Upper lobe of left lung (tissue), 6 donors: ENCODE measurements around the gene RAB43. TPM values are rescaled to one million over a fixed set of nuclear protein-coding genes. Genes with fewer than 3 reads are reported as not detected.
"Not testable (repeated sequence)": the region's sequence is repeated elsewhere in the genome, so short reads cannot be mapped to it uniquely, and the experiment has no call there.

Source experiments
- ATAC-seq, 2 donors: fragments of 200-7000 bp; cut with Tn5 transposase; one replicate each; pipeline ENCODE4 v1.9.1; 2022; ENCODE audit warnings: mild to moderate bottlenecking in 2 of 2, moderate library complexity in 2 of 2; ENCODE audit not compliant: low FRiP score in 2 of 2
- DNase-seq, 2 donors: peaks; one replicate each; pipeline ENCODE4 v3.0.0-alpha.2; 2019 to 2020
- H3K27ac ChIP-seq, 4 donors: fragments of 200-600 bp; sonication (generic); one replicate each; pipeline ENCODE4 v1.5.1; 2016 to 2019
- H3K27me3 ChIP-seq, 4 donors: fragments of 200-600 bp; sonication (generic); one replicate each; pipeline ENCODE4 v1.5.1; 2017 to 2019
- H3K36me3 ChIP-seq, 4 donors: fragments of 200-600 bp; sonication (generic); one replicate each; pipeline ENCODE4 v1.5.1; 2016 to 2019
- H3K4me1 ChIP-seq, 4 donors: fragments of 200-600 bp; sonication (generic); one replicate each; pipeline ENCODE4 v1.5.1; 2018 to 2019
- H3K4me3 ChIP-seq, 4 donors: fragments of 200-600 bp; sonication (generic); one replicate each; pipeline ENCODE4 v1.5.1; 2017 to 2019; ENCODE audit warnings: mild to moderate bottlenecking in 2 of 4, moderate library complexity in 1 of 4
- H3K9me3 ChIP-seq, 4 donors: fragments of 200-600 bp; sonication (generic); one replicate each; pipeline ENCODE4 v1.5.1; 2018 to 2019
- EP300 ChIP-seq, 4 donors: sonication (generic); formaldehyde crosslinking; IDR thresholded peaks; one replicate each; pipeline ENCODE4 v1.5.1; 2017; ENCODE audit warnings: antibody characterized with exemption in 4 of 4, control low read depth in 2 of 4
- POLR2A ChIP-seq, 4 donors: fragments of 450-650 bp; IDR thresholded peaks; one replicate each; pipeline ENCODE4 v1.5.1; 2016 to 2017; ENCODE audit warnings: antibody characterized with exemption in 4 of 4, mild to moderate bottlenecking in 2 of 4
- POLR2AphosphoS5 ChIP-seq, 2 donors: sonication (generic); formaldehyde crosslinking; IDR thresholded peaks; one replicate each; pipeline ENCODE4 v1.5.1; 2017; ENCODE audit warnings: antibody characterized with exemption in 2 of 2
- WGBS, 2 donors: methylation state at CpG; one replicate each; pipeline ENCODE4 v1.1.5; 2017 to 2018; 5-methylcytosine and 5-hydroxymethylcytosine counted together
- total RNA-seq, 6 donors: library from RNA; depleted of rRNA in 4 of 6; stranded (reverse); fragments of >200 nt in 4 of 6; gene quantifications; one replicate each; pipeline versions ENCODE4 v1.1.0 to v1.2.1, GENCODE V29; 2016 to 2021
- TF ChIP-seq, protein P1 (sequence below), 6 experiments: fragments of 450-650 bp in 4 of 6; fragments of 200-600 bp in 2 of 6; sonication (generic) in 2 of 6; IDR thresholded peaks; one replicate each; pipeline ENCODE4 v1.5.1; 2016 to 2019; ENCODE audit warnings: antibody characterized with exemption in 6 of 6
- donor health status: DM: no; HTN: no; CAD: no; lungs with moderate emphysema.
- donor health status: DM: no; HTN: yes; CAD: no; lungs with severe emphysema.

The RAB43 gene
- total RNA-seq, 6 donors from 2014 or later: 19.0 to 54.2 (median 34.0) TPM

DNA sequence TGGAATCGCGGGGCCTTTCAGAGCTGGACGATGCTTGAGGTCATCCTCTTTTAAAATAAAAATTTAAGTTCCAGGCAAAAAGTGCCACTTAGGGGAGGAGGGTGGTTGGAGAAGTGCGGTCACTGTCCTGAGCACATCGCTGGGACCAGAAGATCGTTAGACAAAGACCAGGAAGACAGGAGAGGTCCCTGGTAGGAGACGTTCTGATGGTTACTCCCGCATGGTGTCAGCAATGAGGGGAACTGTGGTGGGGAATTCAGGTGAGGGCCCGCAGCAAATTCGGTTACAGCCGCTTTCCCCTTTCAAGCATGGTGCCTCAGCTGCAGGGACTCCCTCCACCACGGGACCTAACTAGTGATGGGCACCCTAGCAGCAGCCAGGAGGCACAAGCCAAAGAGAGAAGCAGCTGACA, 40.3 kb upstream of the RAB43 start:
- ATAC-seq (peak; percentile 3 to 9), DNase-seq (peak in 1 of 2 donors; percentile 30)
- TF ChIP-seq EP300 (IDR thresholded peaks at IDR 0.05): no peak
- no peak for TF ChIP-seq POLR2A (IDR thresholded peaks at IDR 0.05)
- no peak for TF ChIP-seq POLR2AphosphoS5 (IDR thresholded peaks at IDR 0.05)
- TF ChIP-seq, protein P1, sequence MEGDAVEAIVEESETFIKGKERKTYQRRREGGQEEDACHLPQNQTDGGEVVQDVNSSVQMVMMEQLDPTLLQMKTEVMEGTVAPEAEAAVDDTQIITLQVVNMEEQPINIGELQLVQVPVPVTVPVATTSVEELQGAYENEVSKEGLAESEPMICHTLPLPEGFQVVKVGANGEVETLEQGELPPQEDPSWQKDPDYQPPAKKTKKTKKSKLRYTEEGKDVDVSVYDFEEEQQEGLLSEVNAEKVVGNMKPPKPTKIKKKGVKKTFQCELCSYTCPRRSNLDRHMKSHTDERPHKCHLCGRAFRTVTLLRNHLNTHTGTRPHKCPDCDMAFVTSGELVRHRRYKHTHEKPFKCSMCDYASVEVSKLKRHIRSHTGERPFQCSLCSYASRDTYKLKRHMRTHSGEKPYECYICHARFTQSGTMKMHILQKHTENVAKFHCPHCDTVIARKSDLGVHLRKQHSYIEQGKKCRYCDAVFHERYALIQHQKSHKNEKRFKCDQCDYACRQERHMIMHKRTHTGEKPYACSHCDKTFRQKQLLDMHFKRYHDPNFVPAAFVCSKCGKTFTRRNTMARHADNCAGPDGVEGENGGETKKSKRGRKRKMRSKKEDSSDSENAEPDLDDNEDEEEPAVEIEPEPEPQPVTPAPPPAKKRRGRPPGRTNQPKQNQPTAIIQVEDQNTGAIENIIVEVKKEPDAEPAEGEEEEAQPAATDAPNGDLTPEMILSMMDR (IDR thresholded peaks at IDR 0.05): no peak
- H3K9me3 ChIP-seq: no peaks in the 10 kb centered on the region
- H3K4me1 ChIP-seq: peaks cover 18 to 23% (median 19%) of the 10 kb centered on the region in 4 donors
- H3K36me3 ChIP-seq: peaks cover 15 to 43% (median 25%) of the 10 kb centered on the region in 4 donors
- no peaks in the 10 kb centered on the region for H3K27me3 ChIP-seq
- H3K27ac ChIP-seq: peak overlapping the region; percentile 88 to 98 (median 94)
- 1 to 4% methylated on average over 12 of the region's 12 CpGs for WGBS, 2 donors
- H3K4me3 ChIP-seq: peak overlapping the region; percentile 56 to 92 (median 80)

DNA sequence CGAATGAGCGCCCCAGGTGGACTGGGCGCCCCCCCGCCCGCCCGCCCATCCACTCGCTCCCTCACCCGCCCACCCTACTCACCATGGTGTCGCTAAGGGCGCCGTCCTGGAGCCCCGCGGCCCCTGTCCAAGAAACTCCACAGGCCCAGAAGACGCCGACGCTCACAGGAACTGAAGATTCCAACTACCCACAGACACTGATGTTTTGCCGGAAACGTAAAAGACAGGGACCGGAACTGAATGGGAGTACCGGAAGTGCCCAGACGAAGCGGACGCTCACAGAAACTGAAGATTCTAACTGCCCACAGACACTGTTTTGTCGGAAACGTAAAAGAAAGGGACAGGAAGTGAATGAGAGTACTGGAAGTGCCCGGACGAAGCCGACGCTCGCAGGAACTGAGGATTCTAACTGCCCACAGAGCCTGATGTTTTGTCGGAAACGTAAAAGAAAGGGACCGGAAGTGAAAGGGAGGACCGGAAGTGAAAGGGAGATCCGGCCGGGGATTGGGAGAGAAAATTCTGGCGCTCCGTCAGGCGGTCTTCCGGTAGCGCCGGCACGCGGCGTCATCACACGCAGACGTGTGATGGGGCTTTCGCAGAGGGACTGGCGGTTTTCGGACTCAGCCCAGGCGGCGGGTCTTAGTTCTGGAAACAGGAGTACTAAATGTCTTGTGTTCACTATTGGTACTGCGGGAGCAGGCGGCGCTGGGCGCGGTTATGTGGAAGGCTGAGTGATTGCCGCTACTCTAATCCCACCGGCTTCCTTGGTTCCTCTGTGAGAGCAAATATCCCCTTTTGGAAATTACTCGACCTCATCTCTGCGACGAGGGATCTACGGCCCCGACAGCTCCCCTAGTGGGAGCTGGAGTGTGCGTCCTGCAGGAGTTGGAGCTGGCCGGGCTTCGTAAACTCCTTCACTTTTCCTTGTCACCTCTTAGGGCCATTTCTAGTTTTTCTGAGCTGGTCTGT, 39.6 kb upstream of the RAB43 start, which contains the start of gene ISY1:
ISY1 (minus strand) TSS at position 173 of the 969 bp plus-strand sequence; CDS start at position 85, 88 bp downstream.
- H3K36me3 ChIP-seq: peaks cover 10 to 43% (median 22%) of the 10 kb centered on the region in 4 donors
- WGBS, 2 donors: 0% methylated on average over 49 to 67 of the region's 67 CpGs
- ATAC-seq: peak; percentile 94 to 97
- TF ChIP-seq POLR2AphosphoS5 (IDR thresholded peaks at IDR 0.05) (peak; percentile 91), EP300 (IDR thresholded peaks at IDR 0.05) (peak in 1 of 4 donors; percentile 48), POLR2A (IDR thresholded peaks at IDR 0.05) (peak in 2 of 4 donors; percentile 84 to 87)
- TF ChIP-seq, protein P1 (IDR thresholded peaks at IDR 0.05): peak; percentile 58 to 88 (median 72)
- peak; percentile 84 to 95 for DNase-seq
- no peaks in the 10 kb centered on the region for H3K27me3 ChIP-seq
- H3K27ac ChIP-seq: peak within 1 kb of the TSS; percentile 88 to 98 (median 94)
- H3K9me3 ChIP-seq: no peaks in the 10 kb centered on the region
- peaks cover 18 to 23% (median 19%) of the 10 kb centered on the region in 4 donors for H3K4me1 ChIP-seq
- H3K4me3 ChIP-seq: peak within 1 kb of the TSS; percentile 56 to 92 (median 80)

DNA sequence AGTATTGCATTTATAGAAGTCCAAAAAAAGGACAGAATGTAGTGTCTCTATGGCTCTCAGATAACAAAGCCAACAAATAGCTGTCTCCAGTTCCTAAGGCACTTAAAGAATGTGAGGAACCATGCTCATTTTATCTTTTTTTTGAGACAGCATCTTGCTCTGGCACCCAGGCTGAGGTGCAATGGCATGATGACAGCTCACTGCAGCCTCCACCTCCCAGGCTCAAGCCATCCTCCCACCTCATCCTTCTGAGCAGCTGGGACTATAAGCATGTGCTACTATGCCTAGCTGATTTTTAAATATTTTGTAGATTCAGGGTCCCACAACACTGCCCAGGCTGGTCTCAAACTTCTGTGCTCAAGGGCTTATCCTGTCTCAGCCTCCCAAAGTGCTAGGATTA, 23.2 kb upstream of the RAB43 start:
- H3K36me3 ChIP-seq: peaks cover 8 to 75% (median 35%) of the 10 kb centered on the region in 4 donors
- no peak for DNase-seq
- TF ChIP-seq, protein P1 (IDR thresholded peaks at IDR 0.05): no peak
- TF ChIP-seq POLR2A (IDR thresholded peaks at IDR 0.05) (no peak), POLR2AphosphoS5 (IDR thresholded peaks at IDR 0.05) (no peak), EP300 (IDR thresholded peaks at IDR 0.05) (no peak)

DNA sequence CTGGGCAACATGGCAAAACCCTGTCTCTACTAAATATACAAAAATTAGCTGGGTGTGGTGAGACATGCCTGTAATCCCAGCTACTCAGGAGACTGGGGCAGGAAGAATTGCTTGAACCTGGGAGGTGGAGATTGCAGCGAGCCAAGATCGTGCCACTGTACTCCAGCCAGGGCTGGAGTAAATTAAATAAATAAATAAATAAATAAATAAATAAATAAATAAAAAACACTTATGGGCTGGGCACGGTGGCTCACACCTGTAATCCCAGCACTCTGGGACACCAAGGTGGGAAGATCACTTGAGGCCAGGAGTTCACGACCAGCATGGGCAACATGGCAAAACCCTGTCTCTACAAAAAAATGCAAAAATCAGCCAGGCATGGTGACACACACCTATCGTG, 19.4 kb upstream of the RAB43 start:
- H3K27ac ChIP-seq, DNase-seq, H3K9me3 ChIP-seq, H3K4me3 ChIP-seq, H3K27me3 ChIP-seq, H3K4me1 ChIP-seq, ATAC-seq: not testable (repeated sequence)
- H3K36me3 ChIP-seq: peaks cover 16 to 94% (median 67%) of the 10 kb centered on the region in 4 donors
- 94% methylated on average over 5 of the region's 5 CpGs for WGBS, 2 donors

More for the DNA sequence above, 23.2 kb upstream of the RAB43 start:
- Histone ChIP-seq H3K27ac (no peak overlapping the region), H3K9me3 (no peaks in the 10 kb centered on the region), H3K4me1 (no peaks in the 10 kb centered on the region), H3K4me3 (no peak overlapping the region), H3K27me3 (no peaks in the 10 kb centered on the region)
- no peak for ATAC-seq

DNA sequence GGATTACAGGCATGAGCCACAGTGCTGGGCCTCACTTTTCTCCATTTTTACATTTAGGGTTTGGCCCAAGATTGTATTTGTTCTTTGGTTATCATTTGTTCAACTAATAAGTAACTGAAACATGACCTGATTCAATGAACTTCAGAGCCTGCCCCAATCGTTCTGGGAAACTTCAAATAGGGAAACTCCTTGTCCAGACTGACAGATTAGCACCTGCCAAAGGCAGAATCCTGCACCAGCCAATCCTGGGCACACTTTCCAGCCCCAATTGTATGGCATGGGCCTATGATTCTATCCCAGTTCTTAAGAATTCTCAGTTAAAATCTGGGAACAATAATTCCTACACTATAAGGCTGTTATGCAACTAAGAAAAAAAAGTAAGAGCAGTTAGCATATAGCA, 18.3 kb upstream of the RAB43 start:
- TF ChIP-seq, protein P1 (IDR thresholded peaks at IDR 0.05): no peak
- TF ChIP-seq EP300 (IDR thresholded peaks at IDR 0.05): no peak
- no peak for TF ChIP-seq POLR2A (IDR thresholded peaks at IDR 0.05)
- no peak for TF ChIP-seq POLR2AphosphoS5 (IDR thresholded peaks at IDR 0.05)
- DNase-seq (no peak), ATAC-seq (no peak)
- Histone ChIP-seq H3K27ac (no peak overlapping the region), H3K4me3 (no peak overlapping the region), H3K4me1 (no peaks in the 10 kb centered on the region), H3K27me3 (no peaks in the 10 kb centered on the region), H3K9me3 (no peaks in the 10 kb centered on the region), H3K36me3 (peaks cover 13 to 94% (median 65%) of the 10 kb centered on the region in 4 donors)
- WGBS, 2 donors: 74 to 81% methylated on average over 1 of the region's 1 CpG

DNA sequence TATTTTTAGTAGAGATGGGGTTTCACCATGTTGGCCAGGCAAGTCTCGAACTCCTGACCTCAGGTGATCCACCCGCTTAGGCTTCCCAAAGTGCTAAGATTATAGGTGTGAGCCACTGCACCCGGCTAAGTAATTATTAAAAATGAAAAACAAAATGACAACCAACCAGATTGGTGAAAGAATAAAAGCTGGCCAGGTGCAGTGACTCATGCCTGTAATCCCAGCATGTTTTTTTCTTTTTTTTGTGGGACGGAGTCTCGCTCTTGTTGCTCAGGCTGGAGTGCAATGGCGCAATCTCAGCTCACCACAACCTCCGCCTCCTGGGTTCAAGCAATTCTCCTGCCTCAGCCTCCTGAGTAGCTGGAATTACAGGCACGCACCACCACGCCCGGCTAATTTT, 14.7 kb upstream of the RAB43 start:
- WGBS, 2 donors: 84 to 97% methylated on average over 10 of the region's 10 CpGs
- DNase-seq: not testable (repeated sequence)

More for the DNA sequence above, 14.7 kb upstream of the RAB43 start:
- peaks cover 39 to 98% (median 82%) of the 10 kb centered on the region in 4 donors for H3K36me3 ChIP-seq
- not testable (repeated sequence) for H3K9me3 ChIP-seq, H3K4me3 ChIP-seq, H3K4me1 ChIP-seq, H3K27ac ChIP-seq, ATAC-seq, H3K27me3 ChIP-seq
